GM19043 (cell line): ENCODE measurements around the gene GADD45G.

Source experiments
- ATAC-seq: cut with Tn5 transposase; IDR thresholded peaks from one replicate; pipeline ENCODE4 v1.9.1; 2021; ENCODE audit warnings: low read depth; ENCODE audit not compliant: unreplicated experiment

The GADD45G gene

GRCh38 chr9:89606624-89607311 lies 2.0 kb downstream of the GADD45G start:
- ATAC-seq = no peak

DNA sequence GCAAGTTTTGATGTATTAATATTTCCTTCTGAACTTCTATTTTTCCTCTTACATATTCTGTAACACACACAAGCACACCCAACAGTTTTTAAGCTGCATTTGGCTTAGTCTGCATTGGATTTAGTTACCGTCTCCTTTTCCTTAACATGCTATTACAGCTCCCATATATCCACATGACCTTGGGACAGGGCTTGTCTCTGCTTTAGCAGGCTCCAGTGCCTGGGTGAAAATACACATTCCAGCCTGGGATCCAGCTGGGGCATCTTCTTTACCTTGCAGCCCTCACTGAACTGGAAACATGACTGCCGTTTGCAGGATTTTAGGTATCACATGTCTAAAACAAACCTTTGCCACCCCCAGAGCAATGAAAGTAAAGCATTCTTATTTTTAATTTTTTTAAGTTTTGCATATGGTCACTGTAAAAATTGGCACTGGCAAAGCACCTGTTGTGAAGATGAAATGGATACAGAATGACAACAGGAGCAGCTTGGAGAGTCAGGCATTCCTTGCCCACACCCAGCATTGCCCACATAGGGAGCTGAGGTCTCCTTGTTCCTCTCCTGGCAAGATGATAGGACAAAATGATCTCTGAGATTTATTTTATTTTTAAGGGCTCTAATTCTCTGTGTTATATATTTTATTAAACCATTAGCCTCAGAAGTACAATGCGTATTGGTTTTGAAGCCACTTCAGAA lies 4.0 kb downstream of the GADD45G start:
- ATAC-seq = no peak

GRCh38 chr9:89609426-89610006 lies 4.7 kb downstream of the GADD45G start:
- no peak for ATAC-seq

- ATAC-seq = no peak
Observed at GRCh38 chr9:89610391-89610925, 5.6 kb downstream of the GADD45G start.

DNA sequence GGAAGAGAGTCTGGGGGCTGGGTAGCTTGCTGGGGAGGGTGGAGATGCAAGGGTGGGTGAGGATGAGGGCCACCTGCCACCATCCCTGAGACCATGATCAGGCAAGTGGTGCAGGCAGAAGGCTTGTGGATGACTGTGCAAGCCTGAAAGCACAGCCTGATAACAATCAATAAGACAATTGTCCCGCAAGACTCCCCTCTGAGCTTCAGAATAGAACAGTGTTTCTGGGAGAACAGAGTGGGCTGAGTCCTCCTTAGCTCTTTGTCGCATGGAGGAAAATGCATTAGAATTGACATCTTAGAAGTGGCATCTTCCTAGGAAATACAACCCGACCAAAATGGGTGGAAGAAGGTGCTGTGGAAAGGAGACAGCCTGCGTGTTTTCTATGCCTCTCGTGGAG lies 6.6 kb downstream of the GADD45G start:
- ATAC-seq = no peak

GRCh38 chr9:89612566-89613278 lies 7.9 kb downstream of the GADD45G start:
- ATAC-seq = no peak

GRCh38 chr9:89613912-89614892 lies 9.4 kb downstream of the GADD45G start:
- ATAC-seq = no peak

DNA sequence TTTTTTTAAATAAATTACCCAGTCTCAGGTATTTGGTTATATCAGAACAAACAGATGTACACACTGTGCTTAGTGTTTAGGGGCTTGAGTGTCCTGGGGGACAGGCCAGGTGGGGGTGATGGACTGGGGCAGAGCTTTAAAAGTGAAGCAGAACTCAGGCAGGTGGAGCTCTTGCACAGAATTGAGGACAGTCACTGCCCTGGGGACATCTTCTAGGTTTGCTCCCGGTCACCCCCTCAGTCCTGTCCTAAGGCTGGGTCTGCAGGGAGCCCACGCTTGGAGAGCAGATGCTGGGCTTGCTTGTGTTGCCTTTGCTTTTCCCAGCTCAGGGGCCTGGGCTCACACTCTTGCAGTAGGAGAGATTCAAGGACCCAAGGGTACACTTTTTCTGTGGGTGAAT lies 10.8 kb downstream of the GADD45G start:
- ATAC-seq = no peak

DNA sequence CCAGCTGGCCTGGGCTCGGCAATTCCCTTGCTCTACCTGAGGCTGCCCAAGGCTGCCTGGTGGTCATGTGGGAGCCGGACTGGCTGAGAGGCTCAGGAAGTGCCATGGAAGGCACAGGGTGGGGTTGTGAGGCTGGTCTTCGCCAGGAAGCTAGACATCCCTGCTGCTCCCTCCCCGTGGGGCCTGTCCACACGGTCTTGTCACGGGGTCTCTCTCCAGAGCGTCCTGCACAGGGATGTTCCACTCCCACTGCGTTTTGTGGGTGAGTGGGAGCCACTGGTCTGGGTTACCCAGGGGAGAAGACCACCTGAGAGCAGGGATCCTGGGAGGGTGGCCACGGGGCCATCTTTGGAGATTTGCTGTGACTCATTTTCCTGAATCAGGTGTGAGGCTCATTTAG lies 11.6 kb downstream of the GADD45G start:
- ATAC-seq = no peak

GRCh38 chr9:89617978-89618377 lies 13.2 kb downstream of the GADD45G start:
- no peak for ATAC-seq

- no peak for ATAC-seq
Observed at GRCh38 chr9:89619019-89619418, 14.2 kb downstream of the GADD45G start.

- no peak for ATAC-seq
Observed at GRCh38 chr9:89619424-89620138, 14.8 kb downstream of the GADD45G start.

GRCh38 chr9:89621031-89621430 lies 16.2 kb downstream of the GADD45G start:
- no peak for ATAC-seq

- ATAC-seq = no peak
Observed at GRCh38 chr9:89621676-89622075, 16.9 kb downstream of the GADD45G start.

- ATAC-seq = no peak
Observed at GRCh38 chr9:89622933-89623861, 18.4 kb downstream of the GADD45G start.

GRCh38 chr9:89623925-89624420 lies 19.2 kb downstream of the GADD45G start:
- ATAC-seq = no peak

DNA sequence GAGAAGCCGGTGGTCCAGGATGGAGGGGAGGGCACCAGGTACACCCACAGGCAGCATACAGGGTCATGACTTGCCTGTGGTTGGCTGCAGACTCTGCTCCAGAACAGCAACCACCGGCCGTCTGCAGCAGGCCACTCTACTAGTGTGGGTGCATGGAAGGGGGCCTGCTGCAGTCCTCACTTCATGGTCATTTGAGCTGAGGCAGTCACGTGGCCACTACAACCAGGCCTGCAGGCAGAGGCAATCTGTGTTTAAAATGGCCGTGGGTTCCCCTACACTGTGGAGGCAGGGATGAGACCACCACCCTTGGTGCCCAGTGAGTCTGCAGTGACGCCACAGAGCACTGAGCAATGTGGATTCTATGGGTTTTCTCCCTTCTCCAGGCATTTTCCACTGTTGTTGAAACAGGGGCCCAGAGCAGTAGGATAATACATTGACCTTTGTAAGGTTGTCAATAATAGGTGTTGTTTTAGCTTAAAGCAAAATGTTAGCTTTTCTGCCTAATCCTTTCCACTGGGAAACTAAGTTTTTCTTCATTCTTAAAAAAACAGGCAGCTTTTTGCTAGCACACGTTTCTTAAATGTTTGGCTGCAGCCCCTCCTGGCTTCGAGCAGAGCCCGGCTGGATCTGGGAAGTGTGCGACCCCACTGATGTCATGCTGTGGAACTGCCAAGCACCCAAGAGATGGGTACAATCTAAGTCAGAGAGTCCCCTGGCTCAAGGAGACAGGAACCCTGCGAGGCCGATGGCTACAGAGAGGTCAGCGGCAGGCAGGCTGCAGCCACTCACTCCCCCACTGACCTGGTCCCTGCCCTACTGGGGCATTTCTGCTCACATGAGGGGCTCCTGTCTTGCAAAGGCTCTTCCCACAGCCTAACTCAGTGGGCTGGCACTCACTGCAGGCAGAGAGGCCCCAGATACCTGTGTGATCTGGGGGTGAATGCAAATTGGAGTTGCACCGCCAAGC lies 21.2 kb downstream of the GADD45G start:
- ATAC-seq = no peak
